HepG2 (cell line): ENCODE results near the gene YIPF3. TPM values are rescaled to one million over a fixed set of nuclear protein-coding genes. Genes with fewer than 3 reads are reported as not detected.
A peak's percentile ranks its signal among the peaks of the same experiment; 100 is the strongest.

Experiments used
- ATF7-NPFF ChIP-seq: sonication (generic); formaldehyde crosslinking; IDR thresholded peaks from 2 replicates; pipeline ENCODE4 v1.8.1; 2023; ENCODE audit warnings: mild to moderate bottlenecking, low read depth, missing genetic modification reagents, moderate library complexity
- GZF1 ChIP-seq: sonication (generic); formaldehyde crosslinking; IDR thresholded peaks from 2 replicates; pipeline ENCODE4 v1.5.1; 2020; ENCODE audit warnings: mild to moderate bottlenecking, missing genetic modification reagents
- HNRNPLL ChIP-seq: fragments of 200-400 bp; formaldehyde crosslinking; IDR thresholded peaks from 2 replicates; pipeline ENCODE4 v1.6.1; 2017; ENCODE audit warnings: mild to moderate bottlenecking, low read depth, low read length; ENCODE audit not compliant: poor library complexity, severe bottlenecking
- KAT8 ChIP-seq: IDR thresholded peaks from 2 replicates; pipeline ENCODE4 v1.6.1; 2016; ENCODE audit warnings: missing genetic modification reagents, missing compliant biosample characterization
- MATR3 ChIP-seq: sonication (generic); formaldehyde crosslinking; IDR thresholded peaks from 2 replicates; pipeline ENCODE4 v1.4.0; 2020; ENCODE audit warnings: missing genetic modification reagents
- NAIF1 ChIP-seq: sonication (generic); formaldehyde crosslinking; IDR thresholded peaks from 2 replicates; pipeline ENCODE4 v1.5.0; 2020; ENCODE audit warnings: mild to moderate bottlenecking, missing genetic modification reagents, borderline replicate concordance
- NKX3-1 ChIP-seq: sonication (generic); formaldehyde crosslinking; IDR thresholded peaks from 2 replicates; pipeline ENCODE4 v1.5.0; 2020; ENCODE audit warnings: missing genetic modification reagents
- PRMT3 ChIP-seq: sonication (generic); formaldehyde crosslinking; IDR thresholded peaks from 2 replicates; pipeline ENCODE4 v1.8.1; 2022; ENCODE audit warnings: low read depth, mild to moderate bottlenecking, moderate library complexity, missing genetic modification reagents, borderline replicate concordance
- SRY ChIP-seq: sonication (generic); formaldehyde crosslinking; IDR thresholded peaks from 2 replicates; pipeline ENCODE4 v1.8.0; 2022; ENCODE audit warnings: mild to moderate bottlenecking, missing genetic modification reagents
- SUZ12 ChIP-seq: fragments of 150-350 bp; IDR thresholded peaks from 2 replicates; pipeline ENCODE4 v1.6.1; 2014; ENCODE audit warnings: low read depth, low read length
- YEATS4 ChIP-seq: sonication (generic); formaldehyde crosslinking; IDR thresholded peaks from 2 replicates; pipeline ENCODE4 v1.4.0; 2020; ENCODE audit warnings: missing genetic modification reagents, borderline replicate concordance
- ZNF205 ChIP-seq: IDR thresholded peaks from 2 replicates; pipeline ENCODE4 v1.6.1; 2018; ENCODE audit warnings: missing biosample characterization, missing genetic modification reagents
- ZNF274 ChIP-seq: sonication (generic); formaldehyde crosslinking; IDR thresholded peaks from 2 replicates; pipeline ENCODE4 v1.5.1; 2020; ENCODE audit warnings: mild to moderate bottlenecking, missing genetic modification reagents
- polyA plus RNA-seq, 8 experiments: library from polyadenylated mRNA; depleted of rRNA in 3 of 8; stranded (reverse) in 7 of 8; unstranded in 1 of 8; fragments of >200 nt; fragmentation: Illumina TruSeq in 4 of 8; extraction: Trizol in 4 of 8; gene quantifications; 2 replicates each; pipeline versions ENCODE4 v1.2.1 to v1.2.3, GENCODE V29; 2011 to 2016; ENCODE audit warnings: low read depth in 4 of 8, missing spikeins in 1 of 8, mixed read lengths in 1 of 8; ENCODE audit not compliant: insufficient read depth in 1 of 8
- total RNA-seq, 5 experiments: library from RNA; depleted of rRNA; stranded (reverse); fragments of >200 nt; fragmentation: Illumina TruSeq; extraction: Trizol; gene quantifications; 2 replicates each; pipeline ENCODE4 v1.2.3, GENCODE V29; 2016; ENCODE audit warnings: low read depth in 1 of 5
- TF ChIP-seq, protein P1 (sequence below): sonication (generic); formaldehyde crosslinking; IDR thresholded peaks from 2 replicates; pipeline ENCODE4 v1.5.0; 2020; ENCODE audit warnings: mild to moderate bottlenecking, missing genetic modification reagents
- TF ChIP-seq, protein P2 (sequence below): sonication (generic); formaldehyde crosslinking; IDR thresholded peaks from 2 replicates; pipeline ENCODE4 v1.4.0; 2020; ENCODE audit warnings: missing genetic modification reagents
- TF ChIP-seq, protein P3 (sequence below): sonication (generic); formaldehyde crosslinking; conservative IDR thresholded peaks from 2 replicates; pipeline ENCODE4 v1.8.1; 2023; ENCODE audit warnings: missing genetic modification reagents
- TF ChIP-seq, protein P4 (sequence below): sonication (generic); formaldehyde crosslinking; conservative IDR thresholded peaks from 2 replicates; pipeline ENCODE4 v1.4.0; 2020; ENCODE audit warnings: missing genetic modification reagents
- TF ChIP-seq, protein P5 (sequence below): sonication (generic); formaldehyde crosslinking; IDR thresholded peaks from 2 replicates; pipeline ENCODE4 v1.8.1; 2023; ENCODE audit warnings: mild to moderate bottlenecking, missing genetic modification reagents, borderline replicate concordance
- TF ChIP-seq, protein P6 (sequence below): sonication (generic); formaldehyde crosslinking; IDR thresholded peaks from 2 replicates; pipeline ENCODE4 v1.8.0; 2023; ENCODE audit warnings: mild to moderate bottlenecking, missing genetic modification reagents
- TF ChIP-seq, protein P7 (sequence below): sonication (generic); formaldehyde crosslinking; IDR thresholded peaks from 2 replicates; pipeline ENCODE4 v1.4.0; 2020; ENCODE audit warnings: missing genetic modification reagents

YIPF3 gene
- total and polyA plus RNA-seq, 2 of the 13 experiments (the other 11 are each of a cell fraction or from before 2014, with no cell fraction given) = 107 to 206 TPM

DNA sequence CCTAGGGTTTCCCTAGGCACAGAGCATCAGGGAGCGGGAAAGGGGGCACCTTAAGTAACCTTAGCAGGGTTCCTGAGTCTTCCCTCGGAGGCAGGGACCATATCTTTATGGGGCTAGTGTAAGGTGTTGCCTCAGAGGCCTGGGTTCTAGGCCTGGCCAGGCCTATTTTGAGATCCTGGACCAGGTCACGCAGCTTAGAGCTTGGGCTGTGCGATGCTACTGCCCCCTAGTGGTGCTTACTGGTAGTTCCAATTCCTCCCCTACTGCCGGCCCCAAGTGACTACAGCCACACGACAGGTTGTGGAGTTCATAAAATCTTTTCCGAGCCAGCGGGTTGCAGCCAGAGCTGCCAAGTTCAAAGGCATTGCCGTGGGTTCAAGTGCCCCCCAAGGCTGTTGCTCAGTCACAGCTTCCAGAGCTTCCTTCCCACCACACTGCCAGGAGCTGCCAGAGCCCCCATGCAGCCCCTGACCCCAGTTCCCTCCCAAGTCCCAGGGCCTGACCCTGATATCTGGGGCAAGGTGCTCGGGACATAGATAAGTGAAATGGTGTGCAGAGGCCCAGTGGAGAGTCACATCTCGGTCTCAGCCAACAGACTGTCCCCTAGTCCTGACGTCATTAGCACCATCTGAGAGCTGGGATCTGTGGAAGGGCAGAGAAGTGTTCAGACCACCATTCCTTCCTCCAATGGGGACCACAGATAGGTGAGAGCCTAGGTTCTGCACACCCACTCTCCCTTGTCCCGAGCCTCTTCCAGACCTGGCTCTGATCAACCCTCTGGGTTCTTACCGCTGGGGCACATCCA lies 9.9 kb downstream of the YIPF3 start (continued):
- TF ChIP-seq, protein P1, sequence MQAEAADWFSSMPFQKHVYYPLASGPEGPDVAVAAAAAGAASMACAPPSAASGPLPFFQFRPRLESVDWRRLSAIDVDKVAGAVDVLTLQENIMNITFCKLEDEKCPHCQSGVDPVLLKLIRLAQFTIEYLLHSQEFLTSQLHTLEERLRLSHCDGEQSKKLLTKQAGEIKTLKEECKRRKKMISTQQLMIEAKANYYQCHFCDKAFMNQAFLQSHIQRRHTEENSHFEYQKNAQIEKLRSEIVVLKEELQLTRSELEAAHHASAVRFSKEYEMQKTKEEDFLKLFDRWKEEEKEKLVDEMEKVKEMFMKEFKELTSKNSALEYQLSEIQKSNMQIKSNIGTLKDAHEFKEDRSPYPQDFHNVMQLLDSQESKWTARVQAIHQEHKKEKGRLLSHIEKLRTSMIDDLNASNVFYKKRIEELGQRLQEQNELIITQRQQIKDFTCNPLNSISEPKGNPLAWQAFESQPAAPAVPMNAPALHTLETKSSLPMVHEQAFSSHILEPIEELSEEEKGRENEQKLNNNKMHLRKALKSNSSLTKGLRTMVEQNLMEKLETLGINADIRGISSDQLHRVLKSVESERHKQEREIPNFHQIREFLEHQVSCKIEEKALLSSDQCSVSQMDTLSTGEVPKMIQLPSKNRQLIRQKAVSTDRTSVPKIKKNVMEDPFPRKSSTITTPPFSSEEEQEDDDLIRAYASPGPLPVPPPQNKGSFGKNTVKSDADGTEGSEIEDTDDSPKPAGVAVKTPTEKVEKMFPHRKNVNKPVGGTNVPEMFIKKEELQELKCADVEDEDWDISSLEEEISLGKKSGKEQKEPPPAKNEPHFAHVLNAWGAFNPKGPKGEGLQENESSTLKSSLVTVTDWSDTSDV = peak; percentile 39; the same call in 1 of the 2 replicates
- TF ChIP-seq SRY = 0 out of 2 replicates have a peak, but pooled peaks have one; percentile 53
- TF ChIP-seq GZF1 (CRISPR knock-in tag) = no peak
- TF ChIP-seq NKX3-1 (CRISPR knock-in tag) = no peak
- TF ChIP-seq, protein P2, sequence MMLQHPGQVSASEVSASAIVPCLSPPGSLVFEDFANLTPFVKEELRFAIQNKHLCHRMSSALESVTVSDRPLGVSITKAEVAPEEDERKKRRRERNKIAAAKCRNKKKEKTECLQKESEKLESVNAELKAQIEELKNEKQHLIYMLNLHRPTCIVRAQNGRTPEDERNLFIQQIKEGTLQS (CRISPR knock-in tag) = no peak
- TF ChIP-seq, protein P3, sequence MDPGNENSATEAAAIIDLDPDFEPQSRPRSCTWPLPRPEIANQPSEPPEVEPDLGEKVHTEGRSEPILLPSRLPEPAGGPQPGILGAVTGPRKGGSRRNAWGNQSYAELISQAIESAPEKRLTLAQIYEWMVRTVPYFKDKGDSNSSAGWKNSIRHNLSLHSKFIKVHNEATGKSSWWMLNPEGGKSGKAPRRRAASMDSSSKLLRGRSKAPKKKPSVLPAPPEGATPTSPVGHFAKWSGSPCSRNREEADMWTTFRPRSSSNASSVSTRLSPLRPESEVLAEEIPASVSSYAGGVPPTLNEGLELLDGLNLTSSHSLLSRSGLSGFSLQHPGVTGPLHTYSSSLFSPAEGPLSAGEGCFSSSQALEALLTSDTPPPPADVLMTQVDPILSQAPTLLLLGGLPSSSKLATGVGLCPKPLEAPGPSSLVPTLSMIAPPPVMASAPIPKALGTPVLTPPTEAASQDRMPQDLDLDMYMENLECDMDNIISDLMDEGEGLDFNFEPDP = 0 out of 2 replicates have a peak, but pooled peaks have one; percentile 61
- TF ChIP-seq, protein P4, sequence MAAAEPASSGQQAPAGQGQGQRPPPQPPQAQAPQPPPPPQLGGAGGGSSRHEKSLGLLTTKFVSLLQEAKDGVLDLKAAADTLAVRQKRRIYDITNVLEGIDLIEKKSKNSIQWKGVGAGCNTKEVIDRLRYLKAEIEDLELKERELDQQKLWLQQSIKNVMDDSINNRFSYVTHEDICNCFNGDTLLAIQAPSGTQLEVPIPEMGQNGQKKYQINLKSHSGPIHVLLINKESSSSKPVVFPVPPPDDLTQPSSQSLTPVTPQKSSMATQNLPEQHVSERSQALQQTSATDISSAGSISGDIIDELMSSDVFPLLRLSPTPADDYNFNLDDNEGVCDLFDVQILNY (CRISPR knock-in tag) = no peak
- TF ChIP-seq YEATS4 = no peak
- TF ChIP-seq, protein P5, sequence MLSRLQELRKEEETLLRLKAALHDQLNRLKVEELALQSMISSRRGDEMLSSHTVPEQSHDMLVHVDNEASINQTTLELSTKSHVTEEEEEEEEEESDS (CRISPR knock-in tag) = no peak
- 0 out of 2 replicates have a peak, but pooled peaks have one; percentile 37 for TF ChIP-seq KAT8 (CRISPR knock-in tag)
- TF ChIP-seq PRMT3 = no peak
- 0 out of 2 replicates have a peak, but pooled peaks have one; percentile 52 for TF ChIP-seq ZNF205 (CRISPR knock-in tag)
- TF ChIP-seq ATF7-NPFF (CRISPR knock-in tag) = peak; percentile 53; the same call in 1 of the 2 replicates
- no peak for TF ChIP-seq MATR3 (CRISPR knock-in tag)
- TF ChIP-seq HNRNPLL = no peak
- no peak for TF ChIP-seq SUZ12
- TF ChIP-seq ZNF274 (CRISPR knock-in tag) = peak; percentile 67; the same call in 1 of the 2 replicates
- no peak for TF ChIP-seq NAIF1 (CRISPR knock-in tag)
- TF ChIP-seq, protein P6, sequence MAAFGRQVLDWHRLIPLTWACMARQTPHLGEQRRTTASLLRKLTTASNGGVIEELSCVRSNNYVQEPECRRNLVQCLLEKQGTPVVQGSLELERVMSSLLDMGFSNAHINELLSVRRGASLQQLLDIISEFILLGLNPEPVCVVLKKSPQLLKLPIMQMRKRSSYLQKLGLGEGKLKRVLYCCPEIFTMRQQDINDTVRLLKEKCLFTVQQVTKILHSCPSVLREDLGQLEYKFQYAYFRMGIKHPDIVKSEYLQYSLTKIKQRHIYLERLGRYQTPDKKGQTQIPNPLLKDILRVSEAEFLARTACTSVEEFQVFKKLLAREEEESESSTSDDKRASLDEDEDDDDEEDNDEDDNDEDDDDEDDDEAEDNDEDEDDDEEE (CRISPR knock-in tag) = no peak
- TF ChIP-seq, protein P7, sequence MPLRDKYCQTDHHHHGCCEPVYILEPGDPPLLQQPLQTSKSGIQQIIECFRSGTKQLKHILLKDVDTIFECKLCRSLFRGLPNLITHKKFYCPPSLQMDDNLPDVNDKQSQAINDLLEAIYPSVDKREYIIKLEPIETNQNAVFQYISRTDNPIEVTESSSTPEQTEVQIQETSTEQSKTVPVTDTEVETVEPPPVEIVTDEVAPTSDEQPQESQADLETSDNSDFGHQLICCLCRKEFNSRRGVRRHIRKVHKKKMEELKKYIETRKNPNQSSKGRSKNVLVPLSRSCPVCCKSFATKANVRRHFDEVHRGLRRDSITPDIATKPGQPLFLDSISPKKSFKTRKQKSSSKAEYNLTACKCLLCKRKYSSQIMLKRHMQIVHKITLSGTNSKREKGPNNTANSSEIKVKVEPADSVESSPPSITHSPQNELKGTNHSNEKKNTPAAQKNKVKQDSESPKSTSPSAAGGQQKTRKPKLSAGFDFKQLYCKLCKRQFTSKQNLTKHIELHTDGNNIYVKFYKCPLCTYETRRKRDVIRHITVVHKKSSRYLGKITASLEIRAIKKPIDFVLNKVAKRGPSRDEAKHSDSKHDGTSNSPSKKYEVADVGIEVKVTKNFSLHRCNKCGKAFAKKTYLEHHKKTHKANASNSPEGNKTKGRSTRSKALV (CRISPR knock-in tag) = no peak; the same call in 1 of the 2 replicates
